ENCODE measurements around the gene CIDEC. TPM values are rescaled to one million over a fixed set of nuclear protein-coding genes. Genes with fewer than 3 reads are reported as not detected.
"Not testable (repeated sequence)": the region's sequence is repeated elsewhere in the genome, so short reads cannot be mapped to it uniquely, and the experiment has no call there.

CIDEC gene
- total RNA-seq, 4 donors from 2014 or later: 0.26 to 1.1 TPM; not detected in 2

DNA sequence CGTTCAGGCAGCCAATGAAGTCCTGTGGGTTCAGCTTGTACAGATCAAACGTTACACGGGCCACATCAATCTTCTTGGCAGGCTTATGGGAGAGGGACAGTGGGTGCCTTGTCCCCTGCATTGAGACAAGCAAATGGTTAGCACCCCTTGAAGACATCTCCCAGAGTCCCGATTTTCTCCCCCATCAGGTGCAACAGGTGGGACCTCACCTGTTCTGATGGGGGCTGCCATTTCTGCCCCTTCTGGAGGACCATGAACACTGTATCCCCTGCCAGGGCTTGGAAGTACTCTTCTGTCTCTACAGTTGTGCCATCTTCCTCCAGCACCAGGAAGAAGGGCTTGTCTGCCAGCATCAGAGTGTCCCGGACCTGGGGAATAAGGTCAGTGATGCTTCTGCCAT lies 10.1 kb downstream of the CIDEC start:
- H3K4me1 ChIP-seq: peaks cover 0 to 6% of the 10 kb centered on the region in 2 donors
- no peaks in the 10 kb centered on the region for H3K27me3 ChIP-seq
- no peaks in the 10 kb centered on the region for H3K9me3 ChIP-seq
- H3K4me3 ChIP-seq: no peak overlapping the region
- peak overlapping the region in 1 of 2 donors; percentile 88 for H3K27ac ChIP-seq
- TF ChIP-seq POLR2A (IDR thresholded peaks at IDR 0.05) (no peak), CTCF (IDR thresholded peaks at IDR 0.05) (no peak)
- DNase-seq: no peak
- no peaks in the 10 kb centered on the region for H3K36me3 ChIP-seq
- intact Hi-C loops (cut with DNase I; ENCODE audit: low total_unique reads): loop anchor here (10.0 kb wide), 1 partner anchor 45 kb away; the partner anchor contains the start of gene IL17RC

- TF ChIP-seq CTCF (IDR thresholded peaks at IDR 0.05) (no peak), POLR2A (IDR thresholded peaks at IDR 0.05) (no peak)
- Histone ChIP-seq H3K4me1 (peaks cover 7 to 23% of the 10 kb centered on the region in 2 donors), H3K9me3 (no peaks in the 10 kb centered on the region), H3K27ac (peak overlapping the region; percentile 88 to 94), H3K27me3 (no peaks in the 10 kb centered on the region), H3K36me3 (no peaks in the 10 kb centered on the region), H3K4me3 (no peak overlapping the region)
- DNase-seq: no peak
- intact Hi-C loops (cut with DNase I; ENCODE audit: low total_unique reads): loop anchor here (10.0 kb wide), 1 partner anchor 48 kb away; the partner anchor contains the start of gene IL17RC
These were observed 12.9 kb downstream of the CIDEC start for GRCh38 chr3:9867106-9867505.

GRCh38 chr3:9866639-9867038 lies 13.4 kb downstream of the CIDEC start:
- Histone ChIP-seq H3K4me3 (no peak overlapping the region), H3K4me1 (peaks cover 7 to 23% of the 10 kb centered on the region in 2 donors), H3K36me3 (no peaks in the 10 kb centered on the region), H3K27ac (peak overlapping the region; percentile 88 to 94), H3K27me3 (no peaks in the 10 kb centered on the region), H3K9me3 (no peaks in the 10 kb centered on the region)
- TF ChIP-seq POLR2A (IDR thresholded peaks at IDR 0.05) (no peak), CTCF (IDR thresholded peaks at IDR 0.05) (no peak)
- peak; percentile 82 to 92 for DNase-seq
- intact Hi-C loops (cut with DNase I; ENCODE audit: low total_unique reads): loop anchor here (10.0 kb wide), 1 partner anchor 48 kb away; the partner anchor contains the start of gene IL17RC

- H3K4me3 ChIP-seq, H3K36me3 ChIP-seq, H3K9me3 ChIP-seq, DNase-seq, H3K27me3 ChIP-seq: not testable (repeated sequence)
- Histone ChIP-seq H3K27ac (peak overlapping the region; percentile 88 to 94), H3K4me1 (peaks cover 7 to 23% of the 10 kb centered on the region in 2 donors)
- intact Hi-C loops (cut with DNase I; ENCODE audit: low total_unique reads): loop anchor here (10.0 kb wide), 1 partner anchor 50 kb away; the partner anchor contains the start of gene IL17RC
These were observed 14.9 kb downstream of the CIDEC start for GRCh38 chr3:9865125-9865637.

- DNase-seq: peak; percentile 87 to 93
- Histone ChIP-seq H3K27me3 (no peaks in the 10 kb centered on the region), H3K9me3 (no peaks in the 10 kb centered on the region), H3K4me3 (no peak overlapping the region), H3K36me3 (no peaks in the 10 kb centered on the region), H3K27ac (peak overlapping the region; percentile 88 to 94), H3K4me1 (peaks cover 7 to 23% of the 10 kb centered on the region in 2 donors)
- intact Hi-C loops (cut with DNase I; ENCODE audit: low total_unique reads): loop anchor here (10.0 kb wide), 1 partner anchor 50 kb away; the partner anchor contains the start of gene IL17RC
- no peak for TF ChIP-seq CTCF (IDR thresholded peaks at IDR 0.05)
- no peak for TF ChIP-seq POLR2A (IDR thresholded peaks at IDR 0.05)
These were observed 15.7 kb downstream of the CIDEC start for GRCh38 chr3:9864200-9864927.
